A549 (cell line): ENCODE measurements around the gene TLR5. TPM values are rescaled to one million over a fixed set of nuclear protein-coding genes. Genes with fewer than 3 reads are reported as not detected.

Experiments used
- ATAC-seq, 2 experiments: fragments of 200-7000 bp in 1 of 2; fragments of >200 bp in 1 of 2; cut with Nextera tagmentation in 1 of 2; cut with Tn5 transposase in 1 of 2; 3 replicates each; pipeline versions ENCODE4 v1.8.0 to v1.9.1; 2018 to 2020; ENCODE audit warnings: mild to moderate bottlenecking in 1 of 2, moderate library complexity in 1 of 2
- CTCF ChIA-PET: fragments of 300-600 bp; sonication (Branson Sonifier 250); formaldehyde crosslinking; extraction: SDS; loops from one replicate; lab custom pipeline; 2021; ENCODE audit warnings: antibody characterized with exemption, inconsistent platforms; lab: Yijun Ruan, JAX
- POLR2A ChIA-PET: fragments of 350-600 bp; formaldehyde crosslinking; extraction: SDS; loops from one replicate; lab custom pipeline; 2021; ENCODE audit warnings: antibody characterized with exemption, inconsistent platforms; lab: Yijun Ruan, JAX
- DNase-seq, 2 experiments: peaks; one replicate each; pipeline versions ENCODE4 v3.0.0 to v3.0.0-alpha.2; 2011 to 2016; ENCODE audit warnings: low read depth in 1 of 2, low spot score in 1 of 2
- FAIRE-seq: peaks from 2 replicates; lab custom pipeline; 2011; peaks lifted over from hg19 to GRCh38; lab: Jason Lieb, UNC
- H3K27ac ChIP-seq, 2 experiments: fragments of >200 bp; sonication (Bioruptor Twin); formaldehyde crosslinking; 3 replicates each; pipeline ENCODE4 v1.5.1; 2016 to 2017
- H3K4me1 ChIP-seq: fragments of >200 bp; sonication (Bioruptor Twin); formaldehyde crosslinking; 3 replicates; pipeline ENCODE4 v1.6.1; 2016
- H3K4me2 ChIP-seq: fragments of >200 bp; sonication (Bioruptor Twin); formaldehyde crosslinking; 3 replicates; pipeline ENCODE4 v1.6.1; 2016
- H3K4me3 ChIP-seq: fragments of >200 bp; sonication (Bioruptor Twin); formaldehyde crosslinking; 3 replicates; pipeline ENCODE4 v1.5.1; 2016
- H3K9me3 ChIP-seq: fragments of >200 bp; sonication (Bioruptor Twin); formaldehyde crosslinking; 3 replicates; pipeline ENCODE4 v1.6.1; 2016
- ATOH8 ChIP-seq: fragments of 250-450 bp; sonication (Bioruptor Pico); IDR thresholded peaks from 2 replicates; pipeline ENCODE4 v1.5.0; 2020; ENCODE audit warnings: low read depth, mild to moderate bottlenecking, moderate library complexity
- CEBPB ChIP-seq, 2 experiments: fragments of >200 bp in 1 of 2; sonication (Bioruptor Twin) in 1 of 2; formaldehyde crosslinking in 1 of 2; IDR thresholded peaks; 2 replicates each; pipeline ENCODE4 v1.6.1; 2012 to 2016
- CHD2 ChIP-seq: fragments of 150-350 bp; IDR thresholded peaks from 2 replicates; pipeline ENCODE4 v1.6.1; 2014; ENCODE audit warnings: low read length; ENCODE audit not compliant: partially characterized antibody
- CHD4 ChIP-seq: fragments of 200-600 bp; sonication (generic); IDR thresholded peaks from 2 replicates; pipeline ENCODE4 v1.6.1; 2016; ENCODE audit warnings: antibody characterized with exemption, mild to moderate bottlenecking, borderline replicate concordance
- EHF ChIP-seq: fragments of 250-450 bp; sonication (Bioruptor Pico); IDR thresholded peaks from 2 replicates; pipeline ENCODE4 v1.5.0; 2020; ENCODE audit warnings: mild to moderate bottlenecking
- EP300 ChIP-seq, 2 experiments: fragments of >200 bp; sonication (Bioruptor Twin); formaldehyde crosslinking; IDR thresholded peaks; 2 replicates in 1 of 2; 3 replicates in 1 of 2; pipeline ENCODE4 v1.6.1; 2016 to 2017
- HDAC2 ChIP-seq: fragments of 200-600 bp; sonication (generic); IDR thresholded peaks from 2 replicates; pipeline ENCODE4 v1.6.1; 2016
- HMGXB4 ChIP-seq: fragments of 250-450 bp; sonication (Bioruptor Pico); IDR thresholded peaks from 2 replicates; pipeline ENCODE4 v1.5.0; 2021; ENCODE audit warnings: mild to moderate bottlenecking, moderate library complexity, borderline replicate concordance
- HOXB5 ChIP-seq: fragments of 250-450 bp; sonication (Bioruptor Pico); IDR thresholded peaks from 2 replicates; pipeline ENCODE4 v1.5.0; 2020; ENCODE audit warnings: mild to moderate bottlenecking, moderate library complexity
- JUNB ChIP-seq: fragments of >200 bp; sonication (Bioruptor Twin); formaldehyde crosslinking; IDR thresholded peaks from 2 replicates; pipeline ENCODE4 v1.6.1; 2016
- KDM5A ChIP-seq: fragments of 200-600 bp; sonication (generic); IDR thresholded peaks from 2 replicates; pipeline ENCODE4 v1.6.1; 2016; ENCODE audit warnings: antibody characterized with exemption, mild to moderate bottlenecking
- MAZ ChIP-seq: fragments of 150-350 bp; IDR thresholded peaks from 2 replicates; pipeline ENCODE4 v1.6.1; 2014; ENCODE audit warnings: antibody characterized with exemption, low read depth, low read length, borderline replicate concordance
- PBX3 ChIP-seq: IDR thresholded peaks from 2 replicates; pipeline ENCODE4 v1.6.1; 2012
- POLR2AphosphoS2 ChIP-seq: conservative IDR thresholded peaks from 2 replicates; pipeline ENCODE4 v1.6.1; 2012; ENCODE audit warnings: low read length, improper control_type of control experiment, inconsistent platforms
- RAD21 ChIP-seq, 2 experiments: fragments of >200 bp in 1 of 2; sonication (Bioruptor Twin) in 1 of 2; formaldehyde crosslinking in 1 of 2; IDR thresholded peaks in 1 of 2; conservative IDR thresholded peaks in 1 of 2; 2 replicates in 1 of 2; 3 replicates in 1 of 2; pipeline ENCODE4 v1.6.1; 2012 to 2018; ENCODE audit warnings: inconsistent platforms in 1 of 2
- RFX5 ChIP-seq: fragments of 450-650 bp; IDR thresholded peaks from 2 replicates; pipeline ENCODE4 v1.7.1; 2014; ENCODE audit warnings: antibody characterized with exemption, mild to moderate bottlenecking, moderate library complexity
- SMC3 ChIP-seq: fragments of >200 bp; sonication (Bioruptor Twin); formaldehyde crosslinking; IDR thresholded peaks from 3 replicates; pipeline ENCODE4 v1.6.1; 2018; ENCODE audit warnings: inconsistent platforms
- ZC3H11A ChIP-seq: fragments of 450-650 bp; IDR thresholded peaks from 2 replicates; pipeline ENCODE4 v1.6.1; 2014; ENCODE audit warnings: antibody characterized with exemption, mild to moderate bottlenecking
- ZFP36 ChIP-seq: fragments of 450-650 bp; IDR thresholded peaks from 2 replicates; pipeline ENCODE4 v1.6.1; 2014; ENCODE audit warnings: borderline replicate concordance; ENCODE audit not compliant: partially characterized antibody
- WGBS: methylation state at CpG from one replicate; pipeline ENCODE4 v1.1.6; 2017; ENCODE audit errors: missing lambda C conversion rate; 5-methylcytosine and 5-hydroxymethylcytosine counted together
- polyA plus RNA-seq, 4 experiments: library from polyadenylated mRNA; depleted of rRNA in 3 of 4; stranded (reverse); fragments of >200 nt; fragmentation: RNase III in 1 of 4; extraction: RNeasy Plus Mini Kit Qiagen cat#74134 plus additional on column Dnase treatment in 1 of 4; gene quantifications; 2 replicates in 3 of 4; 3 replicates in 1 of 4; pipeline ENCODE4 v1.2.3, GENCODE V29; 2011 to 2017

TLR5 gene
- polyA plus RNA-seq, 2 of the 4 experiments (the other 2 are of a cell fraction) = 0.22 to 1.3 TPM

GRCh38 chr1:223102797-223103533 lies 40.1 kb downstream of the TLR5 start:
- WGBS = 66% methylated on average over 10 of the region's 10 CpGs
- DNase-seq (no peak), FAIRE-seq (no peak), ATAC-seq (no peak)
- H3K4me2 ChIP-seq = no peak overlapping the region
- ChIA-PET POLR2A (no interaction called here), CTCF (interaction anchor here (0.9 to 4.2 kb wide), 4 partner anchors 13 to 31 kb away, joined by 3 to 22 read pairs (median 4); no protein-coding TSS in a partner anchor)
- H3K9me3 ChIP-seq = peaks cover 7% of the 10 kb centered on the region; the same call in 2 of the 3 replicates
- TF ChIP-seq PBX3 (no peak), ATOH8 (CRISPR knock-in tag) (no peak), EHF (CRISPR knock-in tag) (no peak), RFX5 (no peak), CHD4 (no peak), SMC3 (no peak), CEBPB (IDR thresholded peaks at IDR 0.05) (no peak), HDAC2 (no peak), HMGXB4 (CRISPR knock-in tag) (no peak), KDM5A (no peak), JUNB (no peak), POLR2AphosphoS2 (no peak), ZFP36 (no peak), CHD2 (no peak), RAD21 (conservative IDR thresholded peaks at IDR 0.05 in 1 of 2, IDR thresholded peaks at IDR 0.05 in 1 of 2) (no peak), EP300 (IDR thresholded peaks at IDR 0.05) (no peak)
- no peak overlapping the region for H3K4me3 ChIP-seq
- H3K27ac ChIP-seq = no peak overlapping the region
- H3K4me1 ChIP-seq = no peaks in the 10 kb centered on the region

GRCh38 chr1:223097713-223098112 lies 45.3 kb downstream of the TLR5 start:
- H3K4me3 ChIP-seq = no peak overlapping the region
- no peak for TF ChIP-seq CHD4
- no peak for TF ChIP-seq MAZ
- no peak for TF ChIP-seq ZC3H11A
- TF ChIP-seq HOXB5 (CRISPR knock-in tag) = no peak
- TF ChIP-seq CEBPB (IDR thresholded peaks at IDR 0.05) = no peak
- WGBS = no CpG with 5 or more reads among the region's 1 CpG
- H3K27ac ChIP-seq = no peak overlapping the region
- ChIA-PET POLR2A (no interaction called here), CTCF (interaction anchor here (0.9 to 4.2 kb wide), 3 partner anchors 12 to 26 kb away, joined by 3 to 21 read pairs (median 5); no protein-coding TSS in a partner anchor)
- H3K4me2 ChIP-seq = no peak overlapping the region
- H3K9me3 ChIP-seq = peaks cover 7% of the 10 kb centered on the region; the same call in 2 of the 3 replicates
- no peak for ATAC-seq
- DNase-seq = no peak
- no peak for FAIRE-seq
- no peaks in the 10 kb centered on the region for H3K4me1 ChIP-seq
